HEK293 (cell line): ENCODE measurements around the gene CPSF6.

ENCODE experiments used
- CTCF ChIA-PET: fragments of 350-600 bp; formaldehyde crosslinking; extraction: SDS; loops from one replicate; lab custom pipeline; 2021; ENCODE audit warnings: antibody characterized with exemption; lab: Yijun Ruan, JAX
- POLR2A ChIA-PET: fragments of 300-600 bp; formaldehyde crosslinking; extraction: SDS; loops from one replicate; lab custom pipeline; 2020; ENCODE audit warnings: antibody characterized with exemption, inconsistent platforms; lab: Yijun Ruan, JAX
- H3K27ac ChIP-seq: fragments of 200-500 bp; sonication (Bioruptor generic); 2 replicates; pipeline ENCODE4 v1.5.1; 2014; ENCODE audit warnings: low read depth, low read length, control low read depth, inconsistent platforms; ENCODE audit errors: extremely low read depth
- H3K36me3 ChIP-seq, 2 experiments: fragments of 200-500 bp in 1 of 2; sonication (Bioruptor generic) in 1 of 2; 1 replicate in 1 of 2; 2 replicates in 1 of 2; pipeline ENCODE4 v1.5.1; 2014 to 2017; ENCODE audit warnings: inconsistent platforms in 2 of 2, low read length in 2 of 2; ENCODE audit not compliant: control insufficient read depth in 2 of 2, insufficient read depth in 1 of 2
- H3K4me1 ChIP-seq: fragments of 200-500 bp; sonication (Bioruptor generic); 2 replicates; pipeline ENCODE4 v1.5.1; 2014; ENCODE audit warnings: mild to moderate bottlenecking, low read length, inconsistent platforms; ENCODE audit not compliant: control insufficient read depth, insufficient read depth
- H3K4me3 ChIP-seq: 2 replicates; pipeline ENCODE4 v1.5.1; 2011; ENCODE audit warnings: low read depth, mild to moderate bottlenecking, control low read depth, low read length, moderate library complexity
- H3K9me3 ChIP-seq: fragments of 200-500 bp; sonication (Bioruptor generic); 2 replicates; pipeline ENCODE4 v1.5.1; 2014; ENCODE audit warnings: low read depth, low read length, inconsistent platforms; ENCODE audit not compliant: control insufficient read depth, insufficient read depth
- CTCF ChIP-seq: fragments of 450-650 bp; formaldehyde crosslinking; IDR thresholded peaks from 2 replicates; pipeline ENCODE4 v1.5.1; 2016; ENCODE audit warnings: missing biosample characterization, missing genetic modification characterization
- GLI4 ChIP-seq: fragments of 450-650 bp; formaldehyde crosslinking; IDR thresholded peaks from 2 replicates; pipeline ENCODE4 v1.5.1; 2016; ENCODE audit warnings: missing biosample characterization, missing genetic modification characterization
- HOXA7 ChIP-seq: sonication (generic); formaldehyde crosslinking; IDR thresholded peaks from 2 replicates; pipeline ENCODE4 v1.8.1; 2022; ENCODE audit warnings: missing genetic modification reagents, borderline replicate concordance
- KLF10 ChIP-seq: fragments of 450-650 bp; IDR thresholded peaks from 2 replicates; pipeline ENCODE4 v1.5.1; 2018; ENCODE audit warnings: missing biosample characterization, mild to moderate bottlenecking, missing genetic modification characterization
- KLF9 ChIP-seq: fragments of 450-650 bp; formaldehyde crosslinking; IDR thresholded peaks from 2 replicates; pipeline ENCODE4 v1.5.1; 2016; ENCODE audit warnings: missing biosample characterization, missing genetic modification characterization, low read depth
- PRDM4 ChIP-seq: fragments of 450-650 bp; formaldehyde crosslinking; IDR thresholded peaks from 2 replicates; pipeline ENCODE4 v1.5.1; 2017; ENCODE audit warnings: missing biosample characterization, missing genetic modification characterization
- ZBTB20 ChIP-seq: fragments of 450-650 bp; formaldehyde crosslinking; IDR thresholded peaks from 2 replicates; pipeline ENCODE4 v1.5.1; 2016; ENCODE audit warnings: missing biosample characterization, missing genetic modification characterization
- ZBTB6 ChIP-seq: fragments of 450-650 bp; formaldehyde crosslinking; IDR thresholded peaks from 2 replicates; pipeline ENCODE4 v1.5.1; 2017; ENCODE audit warnings: missing biosample characterization, missing genetic modification characterization
- ZIC2 ChIP-seq: fragments of 450-650 bp; formaldehyde crosslinking; IDR thresholded peaks from 2 replicates; pipeline ENCODE4 v1.5.1; 2016; ENCODE audit warnings: missing biosample characterization, missing genetic modification characterization
- ZNF10 ChIP-seq: fragments of 450-650 bp; formaldehyde crosslinking; IDR thresholded peaks from 2 replicates; pipeline ENCODE4 v1.5.1; 2017; ENCODE audit warnings: missing biosample characterization, missing genetic modification characterization
- ZNF214 ChIP-seq: fragments of 450-650 bp; formaldehyde crosslinking; IDR thresholded peaks from 2 replicates; pipeline ENCODE4 v1.5.1; 2017; ENCODE audit warnings: missing biosample characterization, mild to moderate bottlenecking, missing genetic modification characterization, borderline replicate concordance
- ZNF223 ChIP-seq: fragments of 450-650 bp; formaldehyde crosslinking; IDR thresholded peaks from 2 replicates; pipeline ENCODE4 v1.5.1; 2016; ENCODE audit warnings: missing biosample characterization, missing genetic modification characterization
- ZNF26 ChIP-seq: fragments of 450-650 bp; formaldehyde crosslinking; IDR thresholded peaks from 2 replicates; pipeline ENCODE4 v1.5.1; 2016; ENCODE audit warnings: missing biosample characterization, missing genetic modification characterization
- ZNF335 ChIP-seq: fragments of 450-650 bp; formaldehyde crosslinking; conservative IDR thresholded peaks from 2 replicates; pipeline ENCODE4 v1.5.1; 2016; ENCODE audit warnings: missing biosample characterization, missing genetic modification characterization
- ZNF391 ChIP-seq: fragments of 450-650 bp; formaldehyde crosslinking; IDR thresholded peaks from 2 replicates; pipeline ENCODE4 v1.5.1; 2016; ENCODE audit warnings: low read depth, missing biosample characterization, missing genetic modification characterization, borderline replicate concordance
- ZNF394 ChIP-seq: fragments of 450-650 bp; formaldehyde crosslinking; IDR thresholded peaks from 2 replicates; pipeline ENCODE4 v1.5.1; 2016; ENCODE audit warnings: missing biosample characterization, missing genetic modification characterization, mild to moderate bottlenecking, moderate library complexity, borderline replicate concordance
- ZNF510 ChIP-seq: fragments of 450-650 bp; formaldehyde crosslinking; IDR thresholded peaks from 2 replicates; pipeline ENCODE4 v1.5.1; 2018; ENCODE audit warnings: mild to moderate bottlenecking, missing genetic modification characterization, missing biosample characterization; ENCODE audit not compliant: insufficient replicate concordance
- ZNF513 ChIP-seq: fragments of 450-650 bp; IDR thresholded peaks from 2 replicates; pipeline ENCODE4 v1.5.1; 2018; ENCODE audit warnings: missing biosample characterization, missing genetic modification characterization
- ZNF555 ChIP-seq: fragments of 450-650 bp; formaldehyde crosslinking; conservative IDR thresholded peaks from 2 replicates; pipeline ENCODE4 v1.5.1; 2017; ENCODE audit warnings: missing biosample characterization, mild to moderate bottlenecking, missing genetic modification characterization, inconsistent platforms
- ZNF558 ChIP-seq: fragments of 450-650 bp; formaldehyde crosslinking; IDR thresholded peaks from 2 replicates; pipeline ENCODE4 v1.5.1; 2016; ENCODE audit warnings: missing biosample characterization, missing genetic modification characterization
- ZNF610 ChIP-seq: fragments of 450-650 bp; formaldehyde crosslinking; IDR thresholded peaks from 2 replicates; pipeline ENCODE4 v1.5.1; 2016; ENCODE audit warnings: missing biosample characterization, missing genetic modification characterization, borderline replicate concordance
- ZNF626 ChIP-seq: fragments of 450-650 bp; sonication (Bioruptor Pico); formaldehyde crosslinking; IDR thresholded peaks from 2 replicates; pipeline ENCODE4 v1.5.1; 2018; ENCODE audit warnings: missing biosample characterization, missing genetic modification characterization, inconsistent platforms
- ZNF707 ChIP-seq: fragments of 450-650 bp; formaldehyde crosslinking; IDR thresholded peaks from 2 replicates; pipeline ENCODE4 v1.5.1; 2016; ENCODE audit warnings: missing biosample characterization, missing genetic modification characterization
- ZNF837 ChIP-seq: fragments of 450-650 bp; formaldehyde crosslinking; IDR thresholded peaks from 2 replicates; pipeline ENCODE4 v1.5.1; 2016; ENCODE audit warnings: missing biosample characterization, missing genetic modification characterization

Gene CPSF6

GRCh38 chr12:69210661-69211060 lies 28.7 kb upstream of the CPSF6 start:
- CTCF ChIA-PET, result no interaction called here
- Histone ChIP-seq H3K27ac (no peak overlapping the region), H3K4me1 (no peaks in the 10 kb centered on the region), H3K4me3 (no peak overlapping the region), H3K9me3 (no peaks in the 10 kb centered on the region), H3K36me3 (no peaks in the 10 kb centered on the region)
- TF ChIP-seq ZIC2 (tag by site-specific recombination) (no peak), ZNF510 (tag by site-specific recombination) (no peak), KLF9 (tag by site-specific recombination) (no peak), PRDM4 (no peak), ZNF837 (tag by site-specific recombination) (no peak), ZNF610 (tag by site-specific recombination) (no peak), ZNF626 (tag by site-specific recombination) (no peak), ZNF335 (tag by site-specific recombination) (no peak), ZNF391 (tag by site-specific recombination) (no peak), ZNF10 (no peak), ZNF513 (no peak), CTCF (no peak), KLF10 (tag by site-specific recombination) (no peak), ZNF555 (tag by site-specific recombination) (no peak), GLI4 (tag by site-specific recombination) (no peak), ZBTB6 (no peak)
- POLR2A ChIA-PET, result no interaction called here

GRCh38 chr12:69211160-69211559 lies 28.2 kb upstream of the CPSF6 start:
- no peaks in the 10 kb centered on the region for H3K9me3 ChIP-seq
- no peaks in the 10 kb centered on the region for H3K4me1 ChIP-seq
- H3K4me3 ChIP-seq, result no peak overlapping the region
- ChIA-PET POLR2A (no interaction called here), CTCF (no interaction called here)
- no peak overlapping the region for H3K27ac ChIP-seq
- no peaks in the 10 kb centered on the region for H3K36me3 ChIP-seq
- no peak for TF ChIP-seq ZBTB20 (tag by site-specific recombination)
- no peak for TF ChIP-seq CTCF
- no peak for TF ChIP-seq ZNF394 (tag by site-specific recombination)
- no peak for TF ChIP-seq ZNF214
- no peak for TF ChIP-seq ZNF558 (tag by site-specific recombination)
- TF ChIP-seq ZNF223 (tag by site-specific recombination), result no peak
- no peak for TF ChIP-seq ZNF707 (tag by site-specific recombination)
- no peak for TF ChIP-seq KLF10 (tag by site-specific recombination)
- no peak for TF ChIP-seq ZBTB6
- TF ChIP-seq ZNF26 (tag by site-specific recombination), result no peak
- no peak for TF ChIP-seq HOXA7 (CRISPR knock-in tag)
